ENCODE results near the gene S100A16.

- no peak for TF ChIP-seq CTCF (IDR thresholded peaks at IDR 0.05)
- no peak for TF ChIP-seq CHD2 (IDR thresholded peaks at IDR 0.05; ENCODE audit: low read length, partially characterized antibody)
- TF ChIP-seq POLR2A (IDR thresholded peaks at IDR 0.05; ENCODE audit: low read length), result 0 out of 2 replicates have a peak, but pooled peaks have one; percentile 2
Measured at GRCh38 chr1:153633161-153633753, 20.3 kb upstream of the S100A16 start.

Measured in A549 (cell line).